COLO668 (cell line): ENCODE results near the gene SRRT.
A peak's percentile ranks its signal among the peaks of the same experiment; 100 is the strongest.

Source experiments
- DNase-seq: peaks from one replicate; lab custom pipeline; 2025; ENCODE audit not compliant: unreplicated experiment; lab: John Stamatoyannopoulos, UW

Gene SRRT, protein sequence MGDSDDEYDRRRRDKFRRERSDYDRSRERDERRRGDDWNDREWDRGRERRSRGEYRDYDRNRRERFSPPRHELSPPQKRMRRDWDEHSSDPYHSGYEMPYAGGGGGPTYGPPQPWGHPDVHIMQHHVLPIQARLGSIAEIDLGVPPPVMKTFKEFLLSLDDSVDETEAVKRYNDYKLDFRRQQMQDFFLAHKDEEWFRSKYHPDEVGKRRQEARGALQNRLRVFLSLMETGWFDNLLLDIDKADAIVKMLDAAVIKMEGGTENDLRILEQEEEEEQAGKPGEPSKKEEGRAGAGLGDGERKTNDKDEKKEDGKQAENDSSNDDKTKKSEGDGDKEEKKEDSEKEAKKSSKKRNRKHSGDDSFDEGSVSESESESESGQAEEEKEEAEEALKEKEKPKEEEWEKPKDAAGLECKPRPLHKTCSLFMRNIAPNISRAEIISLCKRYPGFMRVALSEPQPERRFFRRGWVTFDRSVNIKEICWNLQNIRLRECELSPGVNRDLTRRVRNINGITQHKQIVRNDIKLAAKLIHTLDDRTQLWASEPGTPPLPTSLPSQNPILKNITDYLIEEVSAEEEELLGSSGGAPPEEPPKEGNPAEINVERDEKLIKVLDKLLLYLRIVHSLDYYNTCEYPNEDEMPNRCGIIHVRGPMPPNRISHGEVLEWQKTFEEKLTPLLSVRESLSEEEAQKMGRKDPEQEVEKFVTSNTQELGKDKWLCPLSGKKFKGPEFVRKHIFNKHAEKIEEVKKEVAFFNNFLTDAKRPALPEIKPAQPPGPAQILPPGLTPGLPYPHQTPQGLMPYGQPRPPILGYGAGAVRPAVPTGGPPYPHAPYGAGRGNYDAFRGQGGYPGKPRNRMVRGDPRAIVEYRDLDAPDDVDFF

DNA sequence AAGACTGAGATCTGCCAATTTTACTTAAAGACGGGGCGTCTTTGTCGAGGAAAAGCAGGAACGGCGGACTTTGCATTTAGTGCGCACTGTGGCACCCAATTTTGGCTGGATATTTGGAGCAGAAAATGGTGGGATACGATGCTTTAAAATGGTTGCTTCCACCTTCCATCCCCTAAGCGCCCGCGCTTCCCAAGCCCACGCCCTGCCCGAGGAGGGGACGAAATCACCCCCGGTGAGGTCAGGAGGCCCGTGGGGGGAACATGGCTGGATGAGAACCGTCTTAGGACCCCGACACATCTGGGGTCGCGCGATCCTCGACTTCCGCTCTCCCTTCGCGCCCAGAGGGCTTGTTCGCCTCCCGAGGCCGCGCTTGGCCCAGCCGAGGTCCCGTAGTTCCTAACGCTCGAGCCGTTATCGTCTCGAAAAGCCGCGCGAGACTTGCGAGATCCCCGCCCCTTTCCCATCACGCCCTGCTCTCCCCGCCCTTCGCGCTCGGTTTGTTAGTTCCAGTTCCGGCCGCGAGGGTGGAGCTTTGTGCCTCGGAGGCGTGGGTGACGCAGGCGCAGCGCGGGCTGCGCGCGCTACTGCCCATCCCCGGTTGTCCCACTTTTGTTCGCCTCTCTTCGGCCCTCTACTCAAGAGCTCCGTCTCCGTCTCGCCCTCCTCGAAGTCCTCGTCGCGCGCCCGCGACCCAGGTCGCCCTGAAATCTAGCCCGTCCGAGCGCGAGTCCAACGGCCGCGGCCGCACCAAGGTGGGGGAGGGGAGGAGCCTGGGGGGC is at the start of gene SRRT:
TSS of gene SRRT (plus strand) at position 527 of the 779 bp plus-strand sequence. CDS start 488 bp downstream, outside the sequence.
- peak; percentile 99 for DNase-seq

DNA sequence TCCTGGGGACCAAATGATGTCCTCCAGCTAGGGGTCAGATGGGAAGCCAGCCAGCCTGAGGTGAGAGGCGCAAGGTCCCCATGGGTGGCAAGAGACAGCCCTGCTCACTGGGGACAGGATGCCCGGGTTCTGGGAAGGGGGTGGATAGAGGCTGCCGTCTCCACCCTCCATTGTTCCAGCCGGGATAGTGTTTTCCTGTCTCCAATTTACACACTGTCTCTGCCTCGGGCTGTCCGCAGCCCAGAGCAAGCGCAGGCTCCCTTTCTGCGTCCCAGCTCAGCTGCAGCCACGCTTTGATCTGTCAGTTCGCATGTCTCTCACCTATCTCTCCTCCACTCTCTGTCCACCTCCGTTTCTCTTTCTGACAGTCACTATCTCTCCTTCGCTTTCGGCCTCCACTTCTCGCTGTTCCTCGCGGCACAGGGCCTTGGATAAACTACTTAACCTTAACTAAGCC is 49.7 kb upstream of the SRRT start:
- DNase-seq: peak; percentile 6

DNA sequence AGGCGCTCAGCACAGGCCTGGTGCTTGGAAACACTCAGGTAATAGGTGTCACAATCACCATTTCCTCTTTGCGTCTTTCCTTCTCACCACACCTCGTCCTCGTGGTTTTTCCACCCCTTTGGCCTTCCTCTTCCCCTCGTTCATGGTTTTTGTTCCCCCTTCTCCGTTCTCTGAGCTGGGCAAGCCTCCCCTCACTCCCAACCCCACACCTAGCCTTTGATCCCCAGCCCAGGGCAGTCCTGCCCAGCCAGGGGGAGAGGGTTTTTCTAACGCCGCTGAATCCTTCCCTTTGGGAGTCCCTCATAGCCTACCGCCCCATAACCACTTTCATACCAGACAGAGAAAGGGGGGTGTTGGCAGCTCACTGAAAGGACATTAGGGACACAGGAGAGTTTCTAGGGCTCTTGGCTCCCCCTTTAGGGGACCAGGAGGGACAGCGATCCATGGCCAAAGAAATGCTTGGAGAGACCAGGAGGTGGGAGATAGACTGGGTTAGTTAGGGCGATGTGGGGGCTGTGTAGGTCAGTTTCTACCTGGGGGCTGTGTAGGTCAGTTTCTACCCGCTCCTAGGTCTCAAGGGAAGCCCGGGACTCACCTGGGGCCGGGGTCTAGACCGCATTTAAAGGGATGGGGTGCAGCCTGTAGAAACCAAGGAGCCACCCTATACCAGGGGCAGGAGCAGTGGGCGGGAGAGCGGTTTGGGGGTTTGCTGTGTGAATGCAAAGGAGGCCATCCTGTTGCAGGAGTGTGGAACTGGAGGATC is 49.0 kb upstream of the SRRT start:
- no peak for DNase-seq

DNA sequence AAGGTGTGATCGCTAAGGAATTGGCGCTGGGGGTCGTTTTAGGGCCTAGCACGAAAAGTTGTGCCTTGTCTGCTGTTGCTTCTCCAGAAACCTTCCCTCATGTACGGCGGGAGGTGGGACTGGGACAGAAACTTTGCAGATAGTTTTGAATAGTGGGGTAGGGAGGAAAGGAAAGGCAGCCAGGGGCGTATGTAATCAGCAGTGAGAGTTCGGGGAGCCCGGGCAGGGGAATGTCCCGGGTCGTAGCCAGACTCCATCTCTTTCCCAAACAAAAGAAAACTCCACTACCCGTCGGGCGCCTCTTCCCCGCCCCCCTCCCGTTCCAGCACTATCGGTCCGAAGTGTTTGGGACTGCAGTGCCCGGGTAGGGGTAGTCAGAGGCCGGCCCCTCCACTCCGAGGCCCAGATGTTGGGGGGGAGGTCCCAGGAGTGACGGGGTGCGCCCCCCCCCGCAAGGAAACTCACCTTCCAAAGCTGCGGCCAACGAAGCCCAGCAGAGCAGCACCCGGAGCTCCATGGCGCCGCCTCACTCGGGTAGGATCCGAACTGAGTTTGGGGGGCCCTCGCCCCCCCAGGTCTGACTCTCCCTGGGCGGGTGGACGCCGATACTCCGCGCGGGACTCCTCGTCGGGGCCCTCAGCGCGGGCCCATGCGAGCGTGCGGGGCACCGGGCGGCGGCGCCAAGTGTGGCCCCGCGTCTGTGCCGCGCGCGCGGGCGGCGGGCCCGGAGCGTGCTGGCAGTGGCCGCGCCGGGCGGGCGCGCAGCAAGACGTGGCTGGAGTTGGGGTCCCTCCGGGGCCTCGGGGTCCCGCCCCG is 48.2 kb upstream of the SRRT start:
- no peak for DNase-seq

DNA sequence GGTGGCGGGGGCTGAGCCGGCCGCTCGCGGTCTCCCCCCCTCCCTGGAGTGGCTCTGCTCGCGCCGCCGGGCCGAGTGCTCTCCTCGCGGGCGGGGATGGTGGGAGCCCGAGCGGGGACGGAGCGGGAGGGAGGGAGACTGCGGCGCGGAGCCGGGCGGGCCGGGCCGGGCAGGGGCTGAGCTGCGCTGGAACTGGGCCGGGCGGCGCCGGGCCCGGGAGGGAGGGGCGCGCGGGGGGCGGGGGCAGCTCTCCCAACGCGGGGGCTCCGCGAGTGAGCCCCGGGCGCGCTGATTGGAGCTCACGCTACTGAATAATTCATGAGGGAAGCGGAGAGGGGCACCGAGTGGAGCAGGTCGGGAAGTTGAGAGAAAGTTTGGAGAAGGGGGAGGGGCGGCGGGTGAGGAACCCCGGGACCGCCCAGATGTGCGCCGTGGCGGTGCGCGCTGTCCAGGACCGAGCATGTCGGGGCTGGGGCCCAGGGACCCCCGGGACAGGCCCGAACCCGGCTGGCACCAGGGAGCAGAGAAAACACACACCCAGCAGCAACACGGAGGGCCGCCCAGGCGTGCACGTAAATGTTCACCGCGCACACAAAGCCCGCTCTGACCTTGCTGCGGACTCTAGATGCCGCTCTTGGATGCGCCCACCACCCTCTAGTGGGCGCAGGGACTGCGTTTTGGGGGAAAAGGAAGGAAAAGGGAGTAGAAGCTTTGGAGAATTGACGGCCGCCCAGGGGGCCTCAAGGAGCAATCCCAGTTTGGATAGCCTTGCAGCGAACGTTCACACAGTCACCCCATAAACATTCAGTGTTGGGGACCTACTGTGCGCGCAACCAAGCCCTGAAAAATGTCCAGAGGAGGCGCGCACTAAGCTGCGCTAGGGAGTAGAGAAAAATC is 47.3 kb upstream of the SRRT start, which contains the start of gene EPHB4:
TSS of gene EPHB4 (minus strand) at position 194 of the 897 bp plus-strand sequence. CDS start 493 bp downstream, outside the sequence.
- no peak for DNase-seq

DNA sequence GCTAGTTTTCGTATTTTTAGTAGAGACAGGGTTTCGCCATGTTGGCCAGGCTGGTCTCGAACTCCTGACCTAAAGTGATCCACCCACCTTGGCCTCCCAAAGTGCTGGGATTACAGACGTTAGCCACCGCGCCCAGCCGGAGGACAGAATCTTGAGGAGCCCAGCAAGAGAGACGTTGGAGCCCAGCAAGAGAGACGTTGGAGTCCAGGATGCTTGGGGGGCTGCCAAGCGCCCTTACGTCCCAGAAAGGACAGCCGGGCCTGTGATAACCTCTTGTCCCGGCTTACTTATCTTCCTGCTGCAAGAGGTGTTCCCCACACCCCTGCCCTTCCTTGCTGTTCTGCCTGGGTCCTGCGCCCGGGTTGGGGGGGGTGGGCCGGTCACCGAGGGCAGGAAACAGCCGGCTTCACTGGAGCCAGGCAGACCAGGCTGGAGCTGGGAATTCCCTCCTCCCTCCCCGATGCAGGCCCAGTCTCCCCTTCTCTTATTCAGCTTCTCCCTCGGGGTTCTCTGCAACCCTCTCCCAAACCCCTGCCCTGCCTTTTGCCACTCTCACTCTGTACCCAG is 45.7 kb upstream of the SRRT start:
- DNase-seq: no peak

DNA sequence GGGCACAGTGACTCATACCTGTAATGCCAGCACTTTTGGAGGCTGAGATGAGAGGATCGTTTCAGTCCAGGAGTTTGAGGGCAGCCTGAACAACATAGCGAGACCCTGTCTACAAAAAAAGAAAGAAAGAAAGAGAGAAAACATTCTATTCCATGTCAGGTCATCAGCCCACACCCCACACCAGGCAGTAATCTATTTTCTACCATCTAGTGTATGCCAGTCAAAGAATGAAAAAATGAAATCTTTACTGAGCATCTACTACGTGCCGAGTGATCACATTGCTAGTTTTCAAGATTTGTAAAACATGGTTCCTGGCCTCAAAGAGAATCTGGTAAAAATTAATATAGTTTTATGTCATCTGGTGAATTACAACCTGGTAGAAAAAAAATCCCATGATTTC is 44.5 kb upstream of the SRRT start:
- no peak for DNase-seq

DNA sequence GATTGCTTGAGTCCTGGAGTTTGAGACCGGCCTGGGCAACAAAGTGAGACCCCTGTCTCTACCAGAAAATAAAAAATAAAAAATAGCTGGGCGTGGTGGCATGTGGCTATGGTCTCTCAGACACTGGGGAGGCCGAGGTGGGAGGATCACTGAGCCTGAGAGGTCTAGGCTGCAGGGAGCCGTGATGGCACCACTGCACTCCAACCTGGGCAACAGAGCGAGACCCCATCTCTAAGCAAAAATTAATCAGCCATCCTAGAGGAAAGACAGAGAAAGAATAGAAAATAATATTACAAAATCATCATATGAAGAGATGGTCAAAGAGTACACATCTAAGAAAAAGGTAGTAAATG is 42.6 kb upstream of the SRRT start:
- DNase-seq: no peak

DNA sequence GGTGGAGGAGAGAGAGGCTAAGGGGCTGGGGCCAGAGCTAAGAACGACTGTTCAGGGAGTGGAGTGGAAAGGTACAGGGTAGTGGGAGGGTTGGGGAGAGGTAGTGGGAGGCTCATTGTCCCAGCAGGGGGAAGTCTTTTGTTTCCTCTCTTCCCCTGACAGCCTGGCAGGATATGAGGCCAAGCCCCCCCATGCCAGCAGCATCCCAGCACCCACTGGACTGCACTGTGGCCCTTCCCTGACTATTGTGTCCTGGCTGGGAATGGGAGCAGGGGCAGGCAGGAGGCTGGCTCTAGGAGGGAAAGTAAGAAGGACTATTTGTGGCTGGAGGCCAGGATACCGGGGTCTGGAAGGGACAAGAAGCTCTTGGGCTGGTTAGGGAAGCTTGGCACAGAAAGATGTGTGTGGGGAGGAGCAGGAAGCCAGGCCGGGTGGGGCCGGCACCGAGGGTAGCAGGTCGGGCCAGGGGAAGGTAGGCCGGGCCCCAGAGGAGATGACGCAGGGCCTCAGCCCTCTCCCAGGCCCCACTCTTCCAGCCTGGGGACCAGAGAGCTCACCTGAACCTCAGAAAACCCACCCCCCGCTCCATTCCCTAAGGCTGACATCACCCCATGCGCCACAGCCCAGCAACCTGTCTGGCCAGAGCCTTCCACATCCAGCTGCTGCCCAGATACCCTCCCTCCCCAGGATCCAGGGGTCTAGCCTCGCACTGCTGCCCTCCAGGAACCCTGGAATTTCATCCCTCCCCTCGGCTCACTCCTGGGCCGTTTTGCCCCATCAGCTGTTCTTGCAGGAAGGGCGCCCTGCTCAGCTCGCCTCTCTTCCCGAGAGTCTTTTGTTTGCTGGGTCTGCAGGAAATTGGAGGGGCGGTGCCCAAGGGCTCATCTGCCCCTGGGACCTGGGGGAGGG is 38.7 kb upstream of the SRRT start:
- no peak for DNase-seq

DNA sequence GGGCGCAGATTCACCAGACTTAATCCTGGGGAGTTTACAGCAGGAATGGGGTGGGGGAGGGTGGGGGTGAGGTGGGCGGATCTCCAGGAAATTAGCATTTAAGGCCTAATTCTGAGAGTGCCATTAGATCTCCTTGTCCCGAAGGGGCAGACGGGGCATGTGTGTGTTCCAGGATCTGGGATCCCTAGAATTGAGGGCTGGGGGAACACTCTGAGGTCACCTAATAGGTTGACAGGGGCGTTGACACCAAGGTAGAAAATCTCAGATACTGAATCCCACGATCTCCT is 38.1 kb upstream of the SRRT start:
- no peak for DNase-seq

DNA sequence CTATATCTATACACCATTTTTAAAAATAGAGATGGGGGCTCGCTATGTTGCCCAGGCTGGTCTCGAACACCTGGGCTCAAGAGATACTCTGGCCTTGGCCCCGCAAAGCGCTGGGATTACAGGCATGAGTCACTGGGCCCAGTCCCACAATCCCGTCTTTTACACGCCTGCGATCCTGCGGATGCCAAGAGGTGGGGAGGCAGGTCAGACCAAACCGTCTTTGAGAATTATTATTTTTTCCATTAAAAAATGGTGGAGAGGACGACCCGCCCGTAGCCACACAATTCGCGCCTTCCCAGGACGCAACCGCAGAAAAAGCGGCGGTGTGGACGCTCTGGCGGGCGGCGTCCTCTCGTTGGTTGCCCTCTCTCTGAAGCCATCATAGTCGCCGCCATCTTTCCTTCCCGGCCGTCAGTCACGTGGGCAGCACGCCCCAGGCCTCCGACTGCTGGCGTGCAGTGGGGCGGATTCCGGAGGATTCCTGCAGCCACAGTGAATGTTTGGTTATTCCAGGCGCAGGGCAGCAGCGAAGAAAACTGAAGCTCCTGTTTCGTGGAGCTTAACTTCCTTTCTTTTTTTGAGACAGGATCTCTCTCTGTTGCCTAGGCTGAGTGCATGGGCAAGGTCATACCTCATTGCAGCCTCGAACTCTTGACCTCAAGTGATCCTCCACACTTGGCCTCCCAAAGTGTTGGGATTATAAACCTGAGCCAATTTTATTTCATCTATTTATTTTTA is 37.6 kb upstream of the SRRT start:
- peak; percentile 72 for DNase-seq

DNA sequence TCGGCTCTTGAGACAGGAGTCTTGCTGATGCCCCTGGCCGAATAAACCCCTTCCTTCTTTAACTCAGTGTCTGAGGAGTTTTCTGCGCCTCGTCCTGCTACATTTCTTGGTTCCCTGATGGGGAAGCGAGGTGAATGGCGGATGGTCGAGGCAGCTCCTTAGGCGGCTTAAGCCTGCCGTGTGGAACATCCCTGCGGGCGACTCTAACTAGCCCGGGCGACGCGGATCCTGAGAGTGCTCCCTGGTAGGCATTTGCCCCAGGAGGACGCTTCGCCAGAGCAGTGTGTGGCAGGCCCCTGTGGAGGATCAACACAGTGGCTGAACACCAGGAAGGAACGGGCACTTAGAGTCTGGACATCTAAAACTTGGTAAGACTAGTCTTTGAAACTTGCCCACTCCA is 35.5 kb upstream of the SRRT start:
- no peak for DNase-seq

DNA sequence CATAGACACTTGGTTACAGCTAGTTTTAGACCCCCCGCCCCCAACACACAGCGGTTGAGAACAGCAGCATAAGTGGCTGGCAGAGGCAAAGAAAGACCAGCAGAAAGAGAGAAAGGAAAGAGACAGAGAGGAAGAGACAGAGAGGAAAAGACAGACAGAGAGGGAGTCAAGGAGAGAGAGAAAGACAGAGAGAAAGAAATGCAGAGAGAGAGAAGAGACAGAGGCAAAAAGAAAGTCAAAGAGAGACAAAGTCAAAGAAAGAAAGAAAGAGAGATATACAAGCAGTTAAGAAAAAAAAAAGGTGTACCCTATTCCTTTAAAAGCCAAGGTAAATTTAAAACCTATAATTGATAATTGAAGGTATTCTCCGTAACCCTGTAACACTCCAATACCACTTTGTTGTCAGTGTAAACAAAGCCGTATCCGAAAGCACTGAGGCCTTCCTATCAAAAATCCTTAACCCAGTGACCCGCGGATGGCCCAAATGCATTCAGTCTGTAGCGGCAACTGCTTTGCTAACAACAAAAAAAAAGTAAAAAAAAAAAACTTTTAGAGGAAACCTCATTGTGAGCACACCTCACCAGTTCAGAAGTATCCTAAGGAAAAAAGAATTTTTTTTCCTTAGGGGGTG is 34.3 kb upstream of the SRRT start:
- no peak for DNase-seq

DNA sequence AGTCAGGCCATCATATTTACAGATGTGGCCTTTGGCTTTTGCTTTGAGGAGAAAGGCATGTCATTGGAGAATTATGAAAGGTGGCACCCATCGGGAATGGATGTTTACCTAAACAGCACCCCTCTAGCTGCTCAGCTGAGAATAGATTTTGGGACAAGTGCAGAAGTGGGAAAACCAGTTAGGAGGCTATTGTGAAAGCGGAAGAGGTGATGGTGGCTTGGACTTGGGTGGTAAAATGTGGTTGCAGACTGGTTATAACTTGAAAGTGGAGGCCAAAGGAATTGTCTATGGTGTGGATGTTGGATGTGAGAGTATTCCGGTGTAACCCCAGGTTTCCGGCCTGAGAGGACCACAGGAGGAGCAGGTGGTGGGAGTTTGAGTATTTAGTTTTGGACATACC is 27.5 kb upstream of the SRRT start:
- DNase-seq: no peak

DNA sequence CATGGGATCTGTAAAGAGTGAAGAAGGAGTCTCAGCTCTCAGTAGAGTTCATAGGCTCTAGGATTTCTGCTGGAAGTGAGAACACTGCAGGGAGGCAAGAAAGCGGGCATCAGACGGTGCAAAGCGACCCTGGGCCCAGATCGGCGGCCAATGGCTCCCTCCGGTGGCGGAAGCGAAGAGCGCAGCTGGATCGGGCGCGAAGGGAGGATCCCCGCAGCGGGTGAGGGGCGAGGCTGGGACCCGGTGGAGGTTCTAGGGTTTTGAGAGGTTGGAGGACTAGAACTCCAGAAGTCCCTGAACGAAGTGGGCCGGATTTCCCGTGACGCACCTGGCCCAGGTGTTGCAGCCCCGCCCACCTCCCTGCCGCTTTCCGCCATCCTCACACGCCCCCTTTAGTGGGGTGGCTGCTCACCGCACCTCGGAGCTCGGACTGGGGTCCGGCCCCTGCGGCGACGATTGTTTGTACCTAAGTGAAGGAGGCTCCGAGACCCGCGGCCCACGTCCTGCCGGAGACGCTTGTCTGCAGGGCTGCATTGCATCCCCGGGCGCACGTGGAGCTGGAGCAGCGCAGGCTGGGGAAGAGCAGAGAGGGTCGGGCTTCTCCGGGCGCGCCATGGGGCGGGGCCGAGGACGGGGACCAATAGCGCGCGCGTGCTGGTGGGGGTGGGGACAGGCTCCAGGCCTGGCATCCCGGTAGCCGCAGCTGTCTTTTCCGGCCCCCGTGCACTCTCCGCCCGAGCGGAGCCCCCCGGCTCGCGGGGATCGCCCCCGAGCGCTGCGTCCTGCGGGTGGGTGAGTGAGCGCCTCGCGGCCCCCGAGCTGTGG is 22.6 kb upstream of the SRRT start, which contains the start of gene SLC12A9:
TSS of gene SLC12A9 (plus strand) at position 666 of the 825 bp plus-strand sequence. CDS start 1,485 bp downstream, outside the sequence.
- DNase-seq: peak; percentile 93
